K562 (cell line): ENCODE data around the gene GNPTAB.

ENCODE experiments used
- CEBPB ChIP-seq: fragments of 450-650 bp; IDR thresholded peaks from 2 replicates; pipeline ENCODE4 v1.6.1; 2016; ENCODE audit warnings: missing genetic modification characterization, missing compliant biosample characterization
- ETV6 ChIP-seq, 3 experiments: fragments of 150-350 bp in 1 of 3; sonication (generic) in 1 of 3; formaldehyde crosslinking in 1 of 3; IDR thresholded peaks; 2 replicates each; pipeline versions ENCODE4 v1.6.1 to v1.8.0; 2014 to 2022; ENCODE audit warnings: borderline replicate concordance in 2 of 3, low read depth in 2 of 3, antibody characterized with exemption in 1 of 3, low read length in 1 of 3, mild to moderate bottlenecking in 1 of 3, missing genetic modification reagents in 1 of 3
- PHF21A ChIP-seq: fragments of 450-650 bp; IDR thresholded peaks from 2 replicates; pipeline ENCODE4 v1.6.1; 2017; ENCODE audit warnings: low read depth, borderline replicate concordance
- RAD21 ChIP-seq, 2 experiments: fragments of 250-450 bp in 1 of 2; fragments of 450-650 bp in 1 of 2; sonication (Bioruptor Pico) in 1 of 2; formaldehyde crosslinking in 1 of 2; IDR thresholded peaks in 1 of 2; conservative IDR thresholded peaks in 1 of 2; 2 replicates each; pipeline versions ENCODE4 v1.4.0 to v1.8.0; 2020 to 2022; ENCODE audit warnings: mild to moderate bottlenecking in 2 of 2, moderate library complexity in 1 of 2
- SFPQ ChIP-seq: fragments of 200-400 bp; formaldehyde crosslinking; IDR thresholded peaks from 2 replicates; pipeline ENCODE4 v1.6.1; 2017; ENCODE audit warnings: mild to moderate bottlenecking, low read depth, low read length, moderate library complexity
- TARDBP ChIP-seq: fragments of 450-650 bp; IDR thresholded peaks from 2 replicates; pipeline ENCODE4 v1.6.1; 2016
- ZFP91 ChIP-seq: sonication (generic); formaldehyde crosslinking; IDR thresholded peaks from 2 replicates; pipeline ENCODE4 v1.8.0; 2022; ENCODE audit warnings: mild to moderate bottlenecking, missing genetic modification reagents

- no peak for TF ChIP-seq ZFP91
- TF ChIP-seq PHF21A: no peak
- TF ChIP-seq TARDBP: no peak
- TF ChIP-seq RAD21 (CRISPR knock-in tag; conservative IDR thresholded peaks at IDR 0.05 in 1 of 2, IDR thresholded peaks at IDR 0.05 in 1 of 2): no peak
- TF ChIP-seq CEBPB (tag): no peak
- TF ChIP-seq SFPQ: no peak
- no peak for TF ChIP-seq ETV6 (IDR thresholded peaks at IDR 0.05; ENCODE audit: borderline replicate concordance in 1 of 2, low read depth in 2 of 2, low read length in 1 of 2)
- TF ChIP-seq ETV6 (CRISPR knock-in tag; IDR thresholded peaks at IDR 0.05; ENCODE audit: borderline replicate concordance): no peak
Observed at GRCh38 chr12:101855976-101856375, 25.2 kb upstream of the GNPTAB start.
